GM12864 (cell line): Measurements from ENCODE around the gene RRP1.

Experiments
- DNase-seq: peaks from one replicate; pipeline ENCODE4 v3.0.0-alpha.2; 2011; ENCODE audit warnings: low read depth
- H3K4me3 ChIP-seq: 2 replicates; pipeline ENCODE4 v1.5.1; 2011; ENCODE audit warnings: mild to moderate bottlenecking, low read depth, low read length, control low read depth
- TF ChIP-seq, protein P1 (sequence below): IDR thresholded peaks from 2 replicates; pipeline ENCODE4 v1.5.1; 2011; ENCODE audit warnings: low read depth, mild to moderate bottlenecking, moderate library complexity, low read length, control low read depth, inconsistent platforms; ENCODE audit errors: missing control alignments

The RRP1 gene

GRCh38 chr21:43853851-43854772 is 64.7 kb downstream of the RRP1 start:
- TF ChIP-seq, protein P1, sequence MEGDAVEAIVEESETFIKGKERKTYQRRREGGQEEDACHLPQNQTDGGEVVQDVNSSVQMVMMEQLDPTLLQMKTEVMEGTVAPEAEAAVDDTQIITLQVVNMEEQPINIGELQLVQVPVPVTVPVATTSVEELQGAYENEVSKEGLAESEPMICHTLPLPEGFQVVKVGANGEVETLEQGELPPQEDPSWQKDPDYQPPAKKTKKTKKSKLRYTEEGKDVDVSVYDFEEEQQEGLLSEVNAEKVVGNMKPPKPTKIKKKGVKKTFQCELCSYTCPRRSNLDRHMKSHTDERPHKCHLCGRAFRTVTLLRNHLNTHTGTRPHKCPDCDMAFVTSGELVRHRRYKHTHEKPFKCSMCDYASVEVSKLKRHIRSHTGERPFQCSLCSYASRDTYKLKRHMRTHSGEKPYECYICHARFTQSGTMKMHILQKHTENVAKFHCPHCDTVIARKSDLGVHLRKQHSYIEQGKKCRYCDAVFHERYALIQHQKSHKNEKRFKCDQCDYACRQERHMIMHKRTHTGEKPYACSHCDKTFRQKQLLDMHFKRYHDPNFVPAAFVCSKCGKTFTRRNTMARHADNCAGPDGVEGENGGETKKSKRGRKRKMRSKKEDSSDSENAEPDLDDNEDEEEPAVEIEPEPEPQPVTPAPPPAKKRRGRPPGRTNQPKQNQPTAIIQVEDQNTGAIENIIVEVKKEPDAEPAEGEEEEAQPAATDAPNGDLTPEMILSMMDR = no peak
- H3K4me3 ChIP-seq = no peak overlapping the region
- no peak for DNase-seq
